ENCODE results near the gene NBL1.
"Not testable (repeated sequence)": the region's sequence is repeated elsewhere in the genome, so short reads cannot be mapped to it uniquely, and the experiment has no call there.

The NBL1 gene

GRCh38 chr1:19623523-19623922, 20.6 kb upstream of the NBL1 start:
- DNase-seq = no peak

DNA sequence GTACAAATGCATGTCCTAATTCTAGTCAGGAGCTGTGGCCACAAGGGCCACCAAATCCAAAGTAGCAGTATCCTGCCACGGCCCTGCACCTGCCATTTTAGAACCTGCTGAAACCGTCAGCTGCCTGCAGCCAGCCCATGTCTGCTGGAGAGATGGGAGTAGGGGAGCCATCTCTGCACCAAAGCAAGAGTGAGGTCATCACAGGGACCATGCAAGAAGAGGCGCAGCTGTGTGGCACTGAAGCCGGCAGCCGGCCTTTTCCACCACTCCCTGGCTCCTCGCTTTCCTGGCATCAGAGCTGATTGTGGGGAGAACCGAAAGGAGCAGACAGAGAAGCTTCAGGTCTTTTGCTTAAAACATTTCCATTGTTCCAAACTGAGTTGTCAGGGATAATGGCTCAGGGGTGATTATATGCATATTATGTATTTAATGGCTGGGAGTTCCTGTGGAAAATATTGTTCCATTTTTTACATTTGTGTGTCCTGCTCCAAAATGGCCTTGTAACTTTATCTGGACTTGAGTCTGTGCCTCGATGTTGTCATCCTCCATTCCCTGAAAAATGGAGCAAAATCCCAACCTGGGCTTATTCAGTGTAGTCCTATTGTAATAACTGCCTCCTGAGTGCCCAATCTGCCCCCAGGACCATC, 18.7 kb upstream of the NBL1 start:
- DNase-seq = no peak

DNA sequence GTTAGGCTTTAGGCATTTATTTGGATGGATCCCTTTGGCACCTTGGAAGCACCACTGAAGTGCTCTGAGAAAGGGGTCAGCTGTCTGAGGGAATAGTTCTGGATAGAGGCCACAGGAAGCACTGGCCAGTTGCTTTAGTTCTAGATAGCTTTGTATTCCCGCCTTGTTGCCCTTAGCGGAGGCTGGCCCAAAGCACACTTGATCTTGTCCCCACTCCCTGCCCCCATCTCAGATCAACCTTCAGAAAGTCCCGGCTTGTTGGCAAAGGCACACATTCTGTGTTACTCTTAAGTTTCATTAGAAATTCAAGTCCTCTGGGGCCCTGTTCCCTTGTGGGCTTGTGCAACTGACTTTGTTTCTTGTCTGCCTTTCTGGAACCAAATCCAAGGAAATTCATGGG, 15.2 kb upstream of the NBL1 start:
- no peak for DNase-seq

GRCh38 chr1:19629357-19629756, 14.8 kb upstream of the NBL1 start:
- no peak for DNase-seq

GRCh38 chr1:19630192-19630591, 13.9 kb upstream of the NBL1 start:
- DNase-seq = not testable (repeated sequence)

DNA sequence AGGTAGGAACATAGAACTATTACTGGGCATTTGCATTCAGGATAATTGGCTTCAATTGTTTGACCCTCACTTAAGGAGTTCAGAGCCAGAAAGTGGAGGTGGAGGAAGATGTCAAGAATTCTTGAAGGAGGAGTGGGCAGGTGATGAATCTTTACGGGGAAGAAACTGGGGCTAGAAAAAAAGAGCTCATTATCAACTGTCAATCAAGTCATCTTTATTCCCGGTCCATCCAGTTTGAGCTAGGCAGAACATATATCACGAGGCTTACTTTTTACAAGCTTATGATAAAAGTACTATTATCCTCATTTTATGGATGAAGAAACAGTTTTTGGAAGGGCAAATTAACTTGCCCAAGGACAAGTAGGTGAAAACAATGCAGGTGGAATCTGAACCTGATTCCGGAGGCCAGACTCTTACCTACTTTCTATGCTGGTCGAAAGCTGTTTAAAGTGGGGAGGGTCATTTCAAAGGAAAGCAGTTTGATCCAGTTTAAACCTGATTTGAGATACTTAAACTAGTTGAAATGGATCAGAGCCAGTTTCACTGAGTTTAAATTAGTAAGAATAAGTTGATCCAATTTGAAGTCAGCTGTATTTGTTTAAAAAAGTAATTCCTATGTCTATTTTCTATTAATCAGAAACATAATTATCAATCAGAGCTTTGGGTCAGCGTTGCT, 13.3 kb upstream of the NBL1 start:
- DNase-seq = no peak

- no peak for DNase-seq
Measured at GRCh38 chr1:19632211-19632610, 11.9 kb upstream of the NBL1 start.

DNA sequence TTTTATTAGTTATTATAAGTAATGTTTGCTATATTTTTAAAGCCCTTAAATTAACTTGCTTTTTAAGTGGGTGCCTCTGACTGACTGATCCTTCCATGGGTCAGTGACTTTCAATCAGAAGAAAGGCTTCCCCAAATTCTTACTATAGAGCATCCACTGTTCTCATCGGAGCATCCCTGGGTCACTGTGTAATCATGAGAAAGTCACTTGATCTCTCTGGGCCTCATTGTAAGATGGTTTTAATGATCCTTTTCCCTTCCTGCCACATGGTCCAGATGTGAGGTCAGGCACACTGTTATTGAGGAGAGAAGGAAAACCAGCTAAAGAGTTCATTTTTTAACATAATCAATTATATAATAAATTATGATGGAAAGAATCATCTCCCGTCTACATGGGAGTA, 11.0 kb upstream of the NBL1 start:
- no peak for DNase-seq

DNA sequence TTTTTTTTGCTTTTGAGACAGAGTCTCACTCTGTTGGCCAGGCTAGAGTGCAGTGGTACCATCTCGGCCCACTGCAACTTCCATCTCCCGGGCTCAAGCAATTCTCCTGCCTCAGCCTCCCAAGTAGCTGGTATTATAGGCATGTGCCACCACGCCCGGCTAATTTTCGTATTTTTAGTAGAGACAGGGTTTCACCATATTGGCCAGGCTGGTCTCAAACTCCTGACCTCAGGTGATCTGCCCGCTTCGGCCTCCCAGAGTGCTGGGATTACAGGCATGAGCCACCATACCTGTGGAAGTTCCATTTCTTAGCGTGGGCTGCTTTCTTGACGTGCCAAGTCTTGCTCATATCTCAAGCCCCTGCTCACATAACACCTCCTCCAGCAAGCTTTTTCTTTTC, 9.0 kb upstream of the NBL1 start:
- not testable (repeated sequence) for DNase-seq

GRCh38 chr1:19635646-19636045, 8.5 kb upstream of the NBL1 start:
- no peak for DNase-seq

DNA sequence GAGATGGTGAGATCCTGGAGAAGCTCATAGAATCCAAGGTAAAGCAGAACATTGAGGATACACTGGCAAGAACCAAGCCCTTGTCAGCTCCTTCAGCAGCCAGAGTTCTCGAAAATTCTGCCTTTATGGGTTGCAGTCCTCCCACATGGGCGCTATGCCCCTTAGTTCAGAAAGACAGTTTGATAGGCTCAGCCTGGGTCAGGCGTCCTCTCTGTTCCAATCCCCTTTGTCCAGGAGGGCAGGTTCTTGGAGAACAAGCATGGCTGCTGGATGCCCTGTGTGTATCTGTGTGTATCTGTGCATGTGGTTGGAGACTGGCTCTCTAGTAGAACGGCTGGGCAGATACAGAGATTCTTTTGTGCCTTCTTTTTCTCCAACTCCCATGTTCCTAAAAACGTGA, 8.0 kb upstream of the NBL1 start:
- no peak for DNase-seq

DNA sequence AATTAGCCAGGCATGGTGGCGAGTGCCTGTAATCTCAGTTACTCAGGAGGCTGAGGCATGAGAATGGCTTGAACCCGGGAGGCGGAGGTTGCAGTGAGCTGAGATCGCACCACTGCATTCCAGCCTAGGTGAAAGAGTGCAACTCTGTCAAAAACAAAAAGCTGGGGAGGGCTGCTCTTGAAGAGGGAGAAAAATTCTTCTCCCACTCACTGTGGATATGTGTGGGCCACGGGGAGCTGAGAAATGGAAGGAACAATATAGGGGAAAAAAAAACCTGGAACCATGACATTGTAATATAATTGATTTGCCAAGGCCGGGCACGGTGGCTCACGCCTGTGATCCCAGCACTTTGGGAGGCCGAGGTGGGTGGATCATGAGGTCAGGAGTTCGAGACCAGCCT, 7.4 kb upstream of the NBL1 start:
- not testable (repeated sequence) for DNase-seq

GRCh38 chr1:19637606-19638005, 6.5 kb upstream of the NBL1 start:
- no peak for DNase-seq

DNA sequence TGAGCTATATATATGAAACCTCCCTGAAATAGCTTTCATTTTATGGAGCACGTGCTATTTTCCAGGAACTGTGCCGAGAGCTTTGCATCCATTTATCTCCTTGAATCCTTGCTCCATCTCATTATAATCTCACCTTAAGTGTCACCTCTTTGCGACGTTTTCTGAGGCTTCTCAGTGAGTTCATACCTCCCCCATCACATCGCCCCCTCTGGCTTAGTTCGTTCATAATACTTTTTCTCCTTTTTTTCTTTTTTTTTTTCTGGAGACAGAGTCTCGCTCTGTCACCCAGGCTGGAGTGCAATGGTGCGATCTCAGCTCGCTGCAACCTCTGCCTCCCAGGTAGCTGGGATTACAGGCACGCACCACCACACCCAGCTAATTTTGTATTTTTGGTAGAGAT, 4.9 kb upstream of the NBL1 start:
- DNase-seq = not testable (repeated sequence)

DNA sequence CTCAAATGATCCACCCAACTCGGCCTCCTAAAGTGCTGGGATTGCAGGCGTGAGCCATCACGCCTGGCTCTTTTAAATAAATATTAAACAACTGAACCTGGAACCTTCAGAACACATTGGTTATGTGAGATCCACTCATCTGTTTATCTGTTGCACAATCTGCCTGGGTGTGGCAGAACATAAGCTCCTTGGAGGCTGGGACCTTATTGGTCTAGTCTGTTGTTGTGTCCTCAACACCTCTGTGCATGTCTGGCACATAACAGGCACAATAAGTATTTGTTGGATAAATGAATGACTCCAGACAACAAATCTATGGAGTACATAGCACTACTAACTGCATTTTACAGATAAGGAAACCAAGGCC, 4.1 kb upstream of the NBL1 start:
- DNase-seq = no peak

DNA sequence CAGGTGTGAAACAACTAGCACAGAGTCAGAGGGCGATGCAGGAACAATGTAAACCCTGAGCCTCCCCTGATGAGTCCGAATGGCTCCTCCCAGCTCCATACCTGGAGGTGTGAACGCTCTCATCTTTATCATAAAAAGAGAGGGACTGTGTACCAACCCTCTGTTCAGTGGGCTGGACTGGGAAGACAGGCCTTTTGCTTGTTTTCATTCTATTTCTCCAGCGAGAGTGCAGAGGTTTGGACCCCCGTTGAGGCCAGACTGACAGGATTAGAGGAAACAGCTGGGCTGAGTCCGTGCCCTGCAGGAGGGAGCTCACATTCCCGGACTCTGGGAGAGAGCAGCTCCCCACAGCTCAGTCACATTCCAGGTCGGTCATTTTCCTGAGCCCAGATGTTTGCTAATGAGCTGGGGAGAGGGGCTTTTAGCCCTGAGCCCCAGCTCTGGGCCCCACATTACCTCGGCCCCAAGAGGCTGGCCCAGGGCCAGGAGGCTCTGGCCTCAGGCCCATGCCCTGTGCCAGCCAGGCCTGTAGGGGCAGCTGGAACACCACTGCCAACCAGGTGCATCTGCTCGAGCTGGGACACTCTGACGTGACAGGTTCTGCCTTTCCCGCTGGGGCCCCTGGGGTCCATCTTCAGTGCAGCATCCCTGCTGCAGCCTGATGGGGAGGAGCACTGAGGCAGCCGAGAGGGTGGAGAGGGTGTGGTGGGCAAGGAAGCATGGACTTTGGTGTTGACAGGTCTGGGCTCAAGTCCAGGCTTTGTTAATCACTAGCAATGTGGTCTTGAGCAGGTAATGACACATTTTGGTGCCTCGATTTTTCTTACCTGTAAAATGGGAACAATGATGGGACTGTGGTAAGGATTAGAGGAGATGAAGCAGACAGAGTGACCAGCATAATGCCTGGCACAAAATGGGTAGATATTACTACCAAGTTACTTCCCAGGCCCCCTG, 3.5 kb upstream of the NBL1 start:
- no peak for DNase-seq

DNA sequence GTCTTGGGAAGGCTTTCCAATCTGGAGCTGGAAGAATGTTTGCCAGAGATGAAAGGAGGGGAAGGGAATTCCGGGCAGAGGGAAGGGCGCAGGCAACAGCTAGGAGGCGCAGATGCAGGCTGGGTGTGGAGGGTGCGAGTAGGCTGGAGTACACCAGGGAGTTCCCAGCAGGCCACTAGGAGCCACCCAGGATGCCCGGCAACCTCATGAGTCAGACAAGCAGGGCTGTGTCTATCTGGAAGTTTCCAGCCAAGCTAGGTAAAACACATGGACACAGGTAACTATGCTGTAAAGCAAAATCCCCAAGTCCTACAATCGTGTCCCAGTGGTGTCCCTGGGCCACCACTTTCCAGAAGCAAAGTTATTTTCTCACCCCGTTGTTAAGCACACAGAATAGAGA, 990 bp upstream of the NBL1 start:
- DNase-seq = no peak

GRCh38 chr1:19644395-19644680, 227 bp downstream of the NBL1 start:
- no peak for DNase-seq

DNA sequence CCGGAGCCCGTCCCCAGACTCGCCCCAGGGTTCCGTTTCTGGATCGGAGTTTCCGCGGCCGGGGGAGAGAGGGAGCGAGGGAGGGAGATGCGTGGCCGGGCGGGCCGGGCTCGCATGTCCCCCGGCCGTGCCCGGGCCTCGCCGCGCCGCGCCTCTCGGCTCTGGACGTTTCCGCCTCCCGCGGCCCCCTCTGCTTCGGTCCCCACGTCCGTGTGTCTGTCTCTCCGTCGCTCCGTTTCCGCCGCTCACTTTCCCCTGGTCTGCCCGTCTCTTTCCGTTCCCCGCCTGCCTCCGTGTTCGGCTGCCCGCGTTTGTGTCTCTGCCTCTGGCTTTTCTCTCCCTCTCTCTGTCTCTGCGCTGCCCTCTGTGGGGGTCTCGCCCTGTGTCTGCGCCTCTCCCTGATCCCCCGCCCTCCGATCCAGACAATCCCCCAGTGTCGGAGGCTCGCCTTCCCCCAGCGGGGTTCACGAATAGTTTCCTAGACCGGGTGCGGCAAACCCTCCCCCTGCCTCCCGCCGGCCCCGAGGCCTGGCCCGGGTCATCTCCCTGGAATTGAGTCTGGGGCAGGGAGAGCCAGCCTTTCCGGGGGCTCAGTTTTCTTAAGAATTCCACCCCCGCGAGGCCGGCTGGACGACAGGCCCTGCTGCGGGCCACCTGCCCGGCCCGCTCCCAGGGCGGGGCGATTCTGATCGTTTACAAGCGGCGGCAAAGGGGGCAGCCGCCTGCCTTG, 735 bp downstream of the NBL1 start:
- DNase-seq = no peak

DNA sequence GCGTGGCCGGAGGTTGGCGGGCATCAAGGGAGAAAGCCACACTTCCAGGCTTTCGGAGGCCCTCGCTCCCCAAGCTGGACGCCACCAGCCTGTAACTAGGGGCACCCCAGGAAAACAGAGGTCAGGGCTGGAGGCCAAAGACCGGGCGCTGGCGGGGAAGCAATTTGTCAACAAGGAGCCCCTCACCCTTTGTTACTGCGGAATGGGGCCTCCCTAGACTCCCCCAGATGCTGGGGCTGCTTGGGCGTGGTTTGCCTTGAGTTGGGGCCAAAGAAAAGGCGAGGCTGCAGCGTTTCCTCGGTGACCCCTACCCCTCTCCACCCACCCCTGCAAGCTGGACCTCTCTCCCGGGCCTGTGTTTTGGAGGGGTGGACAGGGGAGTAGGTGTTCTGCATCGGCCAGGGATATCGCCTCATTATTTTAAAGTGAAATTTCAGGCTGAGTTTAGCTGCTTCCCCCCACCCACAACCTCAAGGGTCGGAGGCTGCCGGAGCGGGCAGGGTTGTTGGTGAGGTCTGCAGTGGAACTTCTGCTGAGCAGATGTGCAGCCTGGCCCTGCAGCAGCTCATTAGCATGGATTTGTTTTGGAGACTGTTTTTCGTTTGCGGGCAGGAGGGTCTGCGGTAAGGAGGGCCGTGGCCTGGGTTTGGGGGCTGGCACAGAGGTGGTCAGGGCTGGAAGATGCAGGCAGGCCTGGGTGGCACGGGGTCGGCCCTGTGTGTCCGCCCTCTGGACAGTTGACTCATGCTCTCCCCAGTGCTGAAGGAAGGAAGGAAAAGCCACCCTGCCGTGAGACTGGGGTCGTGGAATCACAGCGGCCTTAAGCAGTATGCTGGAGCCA, 1.5 kb downstream of the NBL1 start:
- no peak for DNase-seq

- no peak for DNase-seq
Measured at GRCh38 chr1:19646377-19647319, 2.5 kb downstream of the NBL1 start.
